Astrocyte of the hippocampus (primary cell): Measurements from ENCODE around the gene GPR78.
"Not testable (repeated sequence)": the region's sequence is repeated elsewhere in the genome, so short reads cannot be mapped to it uniquely, and the experiment has no call there.

Source experiments
- DNase-seq: peaks from one replicate; pipeline ENCODE4 v3.0.0; 2011; ENCODE audit warnings: low read depth, low spot score

Gene GPR78

DNA sequence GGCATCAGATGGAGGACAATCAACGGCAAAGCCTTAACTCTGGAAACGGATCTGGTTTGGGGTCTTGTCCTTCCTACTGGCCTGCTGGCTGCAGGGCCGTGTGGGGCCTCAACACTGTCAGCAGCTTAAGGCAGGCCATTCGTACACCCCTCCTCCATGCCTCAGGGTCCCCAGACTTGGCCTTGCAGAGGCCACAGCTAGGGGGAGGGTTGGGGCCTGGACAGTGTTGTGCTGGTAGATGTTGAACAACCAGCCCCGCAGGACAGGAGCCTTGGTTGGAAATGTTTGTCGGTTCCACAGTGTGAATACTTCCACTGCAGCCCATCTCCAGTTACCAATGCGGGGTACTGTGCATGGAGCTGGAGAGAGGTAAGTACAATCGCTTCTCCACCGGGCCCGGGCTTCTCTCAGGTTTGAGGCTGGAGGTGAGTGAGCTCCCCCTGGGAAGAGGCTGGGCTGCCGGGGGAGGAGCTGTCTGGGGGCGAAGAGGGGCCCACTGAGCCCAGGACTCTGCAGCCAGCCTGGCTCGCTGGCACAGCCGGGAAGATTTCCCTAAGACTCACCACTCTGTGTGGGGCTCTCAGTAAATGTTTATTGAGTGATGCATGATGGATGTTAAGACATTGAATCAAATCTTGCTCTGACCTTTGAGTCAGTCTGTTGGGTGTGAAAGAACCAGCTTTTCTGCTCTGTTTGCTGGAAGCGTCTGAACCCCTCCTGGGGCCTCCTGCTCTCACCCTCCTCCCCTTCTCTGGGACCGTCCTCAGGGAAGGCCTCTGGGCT lies 19.7 kb upstream of the GPR78 start:
- DNase-seq: no peak

DNA sequence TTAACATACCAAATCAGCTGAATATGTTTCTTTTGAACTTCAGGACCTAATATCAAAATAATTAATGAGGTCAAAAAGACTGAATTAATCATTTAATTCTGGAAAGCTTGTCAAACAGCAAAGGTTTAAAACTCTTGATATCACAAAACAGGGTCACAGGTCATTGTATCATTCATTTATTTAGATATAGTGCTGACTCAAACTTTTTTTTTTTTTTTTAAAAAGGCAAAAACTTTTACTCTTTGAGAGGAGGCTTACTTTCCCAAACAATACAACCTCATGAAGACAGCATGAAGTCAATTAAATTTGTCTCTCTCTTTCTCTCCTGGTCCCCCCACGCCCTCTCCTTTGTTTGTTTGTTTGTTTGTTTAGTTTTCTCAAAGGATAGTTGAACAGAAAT lies 15.6 kb upstream of the GPR78 start:
- no peak for DNase-seq

- peak; percentile 62 for DNase-seq
Measured at GRCh38 chr4:8568068-8568668, 12.0 kb upstream of the GPR78 start.

DNA sequence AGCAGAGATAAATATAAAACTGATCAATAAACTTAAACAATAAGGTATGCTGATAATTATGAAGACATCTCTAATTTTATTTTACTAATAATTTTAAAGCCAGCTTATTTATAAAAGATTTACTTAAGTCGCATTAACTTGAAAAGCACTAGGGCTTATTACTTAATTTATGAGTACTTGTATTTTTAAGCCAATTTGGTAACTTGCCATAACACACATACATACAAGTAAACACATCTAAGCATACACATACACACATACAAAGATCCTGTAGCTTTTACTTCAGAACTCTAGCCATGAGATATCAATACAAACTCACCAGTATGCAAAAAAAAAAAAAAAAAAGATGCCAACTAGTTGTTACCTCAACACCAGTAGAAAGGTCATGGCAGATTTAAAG lies 10.0 kb upstream of the GPR78 start:
- DNase-seq: no peak

DNA sequence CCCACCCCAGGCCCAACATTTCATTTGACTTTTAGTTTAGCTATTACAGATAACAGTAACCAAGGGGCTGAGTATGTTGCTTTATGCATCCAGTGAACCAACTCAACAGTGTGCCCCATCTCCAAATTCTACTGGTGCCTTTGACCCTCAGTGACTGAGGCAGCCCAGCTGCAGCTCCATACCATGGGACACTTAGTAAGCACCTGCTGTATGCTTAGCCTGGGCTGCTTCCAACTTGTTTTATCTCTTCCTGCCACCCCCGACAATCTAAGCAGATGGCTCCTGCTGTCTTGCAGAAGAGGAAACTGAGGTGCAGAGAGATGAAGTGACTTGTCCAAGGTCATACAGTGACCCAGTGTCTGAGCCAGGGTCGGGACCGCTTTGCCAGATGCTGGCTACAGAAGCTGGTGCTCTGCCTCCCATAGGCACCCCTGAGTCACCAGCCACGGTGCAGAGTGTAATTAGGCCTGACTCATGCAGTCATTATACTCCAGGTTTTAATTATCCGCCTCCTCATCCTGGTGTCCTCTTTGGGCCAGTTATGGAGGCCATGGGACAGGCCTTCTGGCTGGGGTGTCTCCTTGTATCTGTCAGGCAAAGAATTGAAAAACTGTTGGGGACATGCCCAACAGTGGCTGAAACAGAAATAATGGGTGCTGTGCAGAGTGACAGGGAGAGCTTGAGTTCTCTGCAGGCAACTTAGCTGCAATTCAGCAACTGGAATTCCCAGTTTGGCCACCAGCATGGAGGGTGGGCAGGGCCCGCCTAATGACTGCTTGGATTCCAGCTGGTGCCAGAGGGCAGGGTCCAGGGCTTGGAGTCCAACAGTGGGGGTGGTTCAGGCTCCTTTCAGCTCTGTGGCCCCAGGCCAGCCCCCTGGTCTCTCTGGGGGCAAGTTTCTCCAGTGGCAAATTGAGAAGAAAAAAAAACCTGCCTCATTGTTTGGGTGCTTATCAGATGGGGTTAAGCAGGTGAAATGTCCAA lies 8.2 kb upstream of the GPR78 start:
- no peak for DNase-seq

GRCh38 chr4:8573266-8573665 lies 6.9 kb upstream of the GPR78 start:
- no peak for DNase-seq

- no peak for DNase-seq
Measured at GRCh38 chr4:8574796-8575370, 5.3 kb upstream of the GPR78 start.

DNA sequence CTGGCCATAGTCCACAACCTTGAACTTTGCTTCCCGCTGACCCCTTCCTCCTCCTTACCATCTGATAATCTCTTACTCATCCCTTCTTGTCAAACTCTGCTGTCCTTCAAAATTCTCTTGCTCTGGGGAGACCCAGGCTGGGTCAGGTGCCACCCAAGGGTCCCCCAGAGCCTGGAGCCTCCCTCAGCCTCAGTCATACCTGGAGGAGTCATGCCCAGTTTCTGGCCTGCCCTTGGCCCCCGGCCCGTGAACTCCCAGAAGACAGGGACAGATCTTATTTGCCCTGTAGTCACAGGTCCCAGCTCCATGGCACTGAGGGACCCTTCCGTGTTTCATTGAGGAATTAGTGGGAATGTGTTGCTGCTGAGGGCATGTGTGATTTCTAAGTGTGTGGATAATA lies 4.7 kb upstream of the GPR78 start:
- no peak for DNase-seq

DNA sequence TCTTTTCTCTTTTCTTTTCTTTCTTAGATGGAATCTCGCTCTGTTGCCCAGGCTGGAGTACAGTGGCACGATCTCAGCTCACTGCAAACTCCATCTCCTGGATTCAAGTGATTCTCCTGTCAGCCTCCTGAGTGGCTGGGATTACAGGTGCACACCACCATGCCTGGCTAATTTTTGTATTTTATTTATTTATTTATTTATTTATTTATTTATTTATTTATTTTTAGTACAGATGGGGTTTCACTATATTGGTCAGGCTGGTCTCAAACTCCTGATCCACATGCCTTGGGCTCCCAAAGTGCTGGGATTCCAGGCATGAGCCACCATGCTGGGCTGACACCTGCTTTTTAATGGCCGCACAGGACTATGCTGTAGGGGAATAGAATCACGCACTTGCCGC lies 3.6 kb upstream of the GPR78 start:
- DNase-seq: not testable (repeated sequence)

DNA sequence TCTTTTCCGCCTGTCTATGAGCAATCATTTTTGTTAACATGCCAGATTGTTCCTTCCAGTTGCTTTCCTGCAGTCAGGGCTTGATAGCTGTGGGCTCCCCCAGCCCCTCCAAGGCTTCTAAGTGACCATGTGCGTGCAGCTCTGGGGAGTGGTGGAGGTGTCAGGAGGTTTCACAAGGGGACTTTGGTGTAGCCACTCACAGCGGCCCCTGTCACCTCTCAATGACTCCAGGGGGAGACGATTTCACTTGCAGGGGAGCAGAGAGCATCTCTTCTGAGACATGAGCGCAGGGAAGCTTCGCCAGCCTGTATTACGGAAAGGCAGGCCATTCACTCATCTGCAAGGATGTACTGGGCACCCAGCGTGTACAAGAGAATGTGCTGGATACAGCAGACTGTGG lies 3.1 kb upstream of the GPR78 start:
- DNase-seq: no peak

GRCh38 chr4:8577972-8578371 lies 2.2 kb upstream of the GPR78 start:
- no peak for DNase-seq

- no peak for DNase-seq
Measured at GRCh38 chr4:8578717-8579116, 1.5 kb upstream of the GPR78 start.

GRCh38 chr4:8579526-8580320 lies 469 bp upstream of the GPR78 start:
- DNase-seq: no peak

DNA sequence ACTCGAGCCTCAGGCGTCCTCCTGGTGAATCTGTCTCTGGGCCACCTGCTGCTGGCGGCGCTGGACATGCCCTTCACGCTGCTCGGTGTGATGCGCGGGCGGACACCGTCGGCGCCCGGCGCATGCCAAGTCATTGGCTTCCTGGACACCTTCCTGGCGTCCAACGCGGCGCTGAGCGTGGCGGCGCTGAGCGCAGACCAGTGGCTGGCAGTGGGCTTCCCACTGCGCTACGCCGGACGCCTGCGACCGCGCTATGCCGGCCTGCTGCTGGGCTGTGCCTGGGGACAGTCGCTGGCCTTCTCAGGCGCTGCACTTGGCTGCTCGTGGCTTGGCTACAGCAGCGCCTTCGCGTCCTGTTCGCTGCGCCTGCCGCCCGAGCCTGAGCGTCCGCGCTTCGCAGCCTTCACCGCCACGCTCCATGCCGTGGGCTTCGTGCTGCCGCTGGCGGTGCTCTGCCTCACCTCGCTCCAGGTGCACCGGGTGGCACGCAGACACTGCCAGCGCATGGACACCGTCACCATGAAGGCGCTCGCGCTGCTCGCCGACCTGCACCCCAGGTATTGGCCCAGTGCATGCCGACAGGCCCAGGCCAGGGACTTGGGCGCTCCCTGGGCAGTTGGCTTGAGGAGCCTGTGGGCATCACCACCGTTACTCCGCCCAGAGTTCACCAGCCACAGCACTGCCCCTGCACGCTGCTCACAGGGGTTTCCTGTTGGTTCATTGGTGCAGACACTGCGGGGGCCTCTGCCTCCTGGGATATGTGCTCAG lies 1.1 kb downstream of the GPR78 start:
- no peak for DNase-seq

DNA sequence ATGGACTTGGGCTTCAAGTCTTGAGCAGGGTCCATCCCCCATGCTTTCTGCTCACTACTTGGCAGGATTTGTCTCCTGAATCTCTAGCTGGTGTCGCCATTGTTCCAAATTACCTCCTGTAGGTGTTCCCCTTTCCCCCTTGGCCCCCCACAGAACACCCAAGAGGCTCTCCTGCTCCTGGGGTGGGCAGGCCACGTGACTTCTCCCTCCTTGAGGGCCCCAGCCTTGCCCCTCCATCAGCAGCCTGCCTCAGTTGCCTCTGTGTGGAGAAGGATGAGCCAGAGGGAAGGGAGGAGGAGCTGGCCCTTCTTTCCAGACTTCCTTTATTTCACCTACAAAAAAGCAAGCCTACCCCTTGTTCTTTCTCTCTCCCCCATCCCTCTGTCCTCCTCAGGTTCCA lies 1.8 kb downstream of the GPR78 start:
- DNase-seq: no peak

DNA sequence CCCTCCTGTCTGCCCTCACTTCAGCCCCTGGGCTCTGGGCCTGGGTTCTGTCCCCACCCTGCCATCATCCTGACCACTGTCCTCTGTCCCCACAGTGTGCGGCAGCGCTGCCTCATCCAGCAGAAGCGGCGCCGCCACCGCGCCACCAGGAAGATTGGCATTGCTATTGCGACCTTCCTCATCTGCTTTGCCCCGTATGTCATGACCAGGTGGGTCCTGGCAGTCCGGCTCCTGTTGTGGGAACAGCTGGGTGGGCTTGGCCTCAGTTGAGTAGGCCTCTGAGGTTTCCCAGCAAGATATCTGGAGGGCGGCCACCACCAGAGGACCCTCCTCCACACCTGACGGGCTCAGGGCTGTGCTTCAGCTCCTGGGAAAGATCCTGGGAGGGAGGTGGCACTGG lies 2.2 kb downstream of the GPR78 start:
- DNase-seq: no peak

GRCh38 chr4:8582941-8583654 lies 2.9 kb downstream of the GPR78 start:
- DNase-seq: no peak

- no peak for DNase-seq
Measured at GRCh38 chr4:8583655-8584025, 3.4 kb downstream of the GPR78 start.

DNA sequence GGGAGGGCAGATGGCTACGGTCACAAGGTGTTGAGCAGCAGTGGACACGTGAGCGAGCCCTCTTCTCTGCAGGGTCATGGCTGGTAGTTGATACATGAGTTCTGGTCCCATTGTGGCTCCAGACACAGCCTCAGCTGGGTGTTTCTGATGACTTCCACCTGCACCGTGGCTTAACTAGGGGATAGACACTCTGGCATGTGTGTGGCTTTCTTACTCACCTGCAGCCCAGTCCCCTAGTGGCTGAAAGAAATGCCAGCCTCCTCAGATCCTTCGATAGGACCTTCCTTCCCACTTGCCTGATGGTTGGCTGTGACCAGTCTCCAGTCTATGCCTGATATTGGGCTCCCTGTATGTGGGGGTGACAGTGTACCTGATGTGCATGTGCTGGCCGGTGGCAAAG lies 5.0 kb downstream of the GPR78 start:
- DNase-seq: no peak

DNA sequence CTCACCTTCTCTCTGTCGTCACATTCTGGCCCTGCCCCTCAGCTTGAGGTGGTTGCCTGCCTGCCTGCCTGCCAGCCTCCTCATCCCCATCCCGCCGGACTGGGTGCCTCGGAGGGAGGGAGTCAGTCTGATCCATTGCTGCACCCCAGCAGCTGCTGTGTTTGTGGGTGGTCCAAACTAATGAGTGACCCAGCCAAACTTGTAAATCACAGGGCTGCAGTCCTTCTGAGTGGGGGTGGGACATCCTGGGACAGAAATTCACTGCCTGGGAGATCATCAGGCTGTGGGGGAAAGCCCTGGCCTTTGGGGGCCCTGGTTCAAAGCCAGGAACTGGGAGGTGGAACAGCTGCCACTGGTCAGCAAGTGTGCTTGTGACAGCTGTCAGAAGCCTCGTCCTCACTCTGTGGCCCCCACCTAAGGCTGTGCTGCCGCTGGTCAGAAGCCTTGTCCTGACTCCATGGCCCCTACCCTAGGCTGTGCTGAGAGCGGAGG lies 5.6 kb downstream of the GPR78 start:
- DNase-seq: no peak
